ENCODE results near the gene APBA2.

APBA2 gene

DNA sequence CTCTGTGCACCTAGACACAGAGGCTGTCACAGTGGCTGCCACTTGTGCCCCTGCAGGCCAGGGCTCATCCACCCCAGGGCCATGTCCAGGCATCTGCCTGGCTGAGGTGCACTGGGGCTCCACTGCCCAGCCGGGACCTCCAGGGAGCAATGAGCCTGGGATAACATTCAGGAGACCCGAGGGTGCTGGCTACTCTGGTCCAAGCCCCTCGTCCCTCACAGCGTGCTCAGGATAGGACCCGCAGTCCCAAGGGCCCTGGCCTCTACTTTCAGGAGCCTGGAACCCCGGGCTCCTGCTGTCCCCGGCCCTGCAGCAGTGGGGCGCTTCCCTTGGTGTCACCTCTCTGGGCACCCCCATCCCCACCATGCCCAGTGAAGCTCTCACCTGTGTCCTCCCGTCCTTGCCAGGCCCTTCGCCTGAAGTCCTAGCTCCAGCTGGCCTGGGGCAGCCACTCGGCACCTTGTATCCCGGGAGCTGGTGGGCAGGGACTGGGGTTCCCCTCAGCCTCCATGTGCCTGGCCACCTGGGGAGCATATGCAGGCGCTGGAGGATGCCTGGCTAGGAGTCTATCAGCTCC lies 226.0 kb downstream of the APBA2 start:
- DNase-seq = no peak

- DNase-seq = no peak
Measured at GRCh38 chr15:29113336-29114220, 227.8 kb downstream of the APBA2 start.

DNA sequence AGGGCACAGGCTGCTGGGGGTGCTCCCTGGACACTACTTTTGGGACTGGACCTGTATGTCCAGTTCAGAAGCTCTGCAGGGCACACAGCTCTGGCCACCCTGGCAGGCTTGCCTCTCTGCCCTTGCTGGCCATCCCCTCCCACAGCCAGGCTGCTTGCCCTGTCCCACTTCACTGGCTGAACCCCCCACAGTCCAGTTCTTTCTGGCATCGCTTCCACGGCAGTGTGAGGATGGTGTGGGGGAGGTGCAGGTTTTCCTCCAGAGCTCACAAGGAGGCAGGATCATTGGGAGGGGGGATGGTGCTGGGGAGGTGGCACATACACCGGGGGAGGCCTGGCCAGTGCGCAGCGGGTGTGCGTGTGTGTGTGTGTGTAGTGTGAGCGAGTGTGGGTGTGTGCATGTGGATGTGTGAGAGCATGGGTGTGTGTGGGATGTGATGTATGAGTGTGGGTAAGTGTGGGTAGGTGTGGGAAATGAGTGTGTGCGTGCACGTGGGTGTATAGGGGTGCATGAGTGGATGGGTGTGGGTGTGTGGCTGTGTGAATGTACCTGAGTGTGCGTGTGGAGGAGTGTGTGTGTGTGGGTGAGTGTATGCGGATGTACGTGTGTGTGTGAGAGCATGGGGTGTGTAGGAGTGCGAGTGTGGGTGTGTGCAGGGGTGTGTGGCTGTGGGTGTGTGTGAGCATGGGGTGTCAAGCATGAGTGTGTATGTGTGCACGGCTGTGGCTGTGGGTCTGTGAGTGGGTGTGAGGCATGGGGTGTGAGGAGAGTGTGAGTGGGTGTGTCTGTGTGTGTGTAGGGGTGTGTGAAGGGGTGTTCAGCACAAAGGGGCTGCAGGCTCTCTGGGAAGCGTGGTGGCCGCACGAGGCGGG lies 228.7 kb downstream of the APBA2 start:
- no peak for DNase-seq

GRCh38 chr15:29115093-29115991 lies 229.6 kb downstream of the APBA2 start:
- DNase-seq = peak; percentile 30

GRCh38 chr15:29116970-29117700 lies 231.4 kb downstream of the APBA2 start:
- no peak for DNase-seq

GRCh38 chr15:29117778-29118177 lies 232.0 kb downstream of the APBA2 start:
- no peak for DNase-seq

DNA sequence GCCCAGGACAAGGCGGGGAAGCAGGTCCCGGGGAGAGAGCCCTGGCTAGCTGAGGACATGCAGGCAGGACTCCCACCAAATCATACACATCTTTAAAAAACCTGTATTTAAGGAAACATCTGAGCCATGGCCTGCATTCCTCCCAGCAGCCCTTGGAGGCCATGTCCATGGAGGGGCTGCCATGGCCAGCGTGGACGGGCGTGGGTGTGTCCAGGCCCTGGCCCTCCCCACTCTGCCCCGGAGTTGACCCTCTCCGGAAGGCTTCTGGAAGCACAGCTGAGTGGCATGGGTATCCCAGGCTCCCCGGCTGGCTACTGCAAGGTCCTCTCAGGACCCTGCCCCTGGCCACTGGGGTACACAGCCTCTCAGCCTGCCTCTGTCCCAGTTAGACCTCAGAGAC lies 234.1 kb downstream of the APBA2 start:
- no peak for DNase-seq

DNA sequence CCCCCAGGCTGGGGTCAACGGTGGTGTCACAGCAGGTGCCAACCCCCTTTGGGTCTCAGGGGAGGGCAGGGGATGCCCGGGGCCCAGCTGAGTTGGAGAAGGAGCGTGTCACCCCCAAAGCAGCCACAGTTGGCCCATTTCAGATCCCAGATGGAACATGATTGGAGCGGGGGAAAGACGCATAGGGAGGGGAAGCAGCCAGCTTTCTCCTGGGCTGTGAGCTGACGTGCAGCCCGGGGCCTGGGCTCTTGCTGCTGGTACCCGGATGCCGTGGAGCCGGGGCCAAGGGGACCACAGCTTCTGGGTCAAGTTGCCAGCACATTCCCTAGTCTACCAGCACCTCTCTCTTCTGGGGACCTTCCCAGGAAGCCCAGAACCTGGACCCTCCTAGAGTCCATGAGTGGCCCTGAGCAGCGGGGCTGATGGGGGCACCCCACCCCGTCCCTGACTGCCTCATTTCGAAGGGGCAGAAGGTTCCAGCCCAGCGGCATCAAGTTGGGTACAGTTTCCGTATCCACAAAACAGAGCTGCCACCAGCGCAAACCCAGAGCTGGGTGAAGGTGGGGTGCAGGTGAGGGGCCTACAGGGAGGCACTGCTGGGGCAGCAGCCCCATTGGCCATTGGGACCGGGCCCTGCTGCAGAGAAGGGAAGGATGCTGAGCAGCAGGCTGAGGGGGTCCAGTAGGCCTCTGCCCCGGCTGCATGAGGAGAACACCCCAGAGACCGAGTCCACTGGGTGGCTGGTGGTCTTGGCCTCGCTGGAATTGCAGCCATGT lies 235.0 kb downstream of the APBA2 start:
- no peak for DNase-seq

- no peak for DNase-seq
Measured at GRCh38 chr15:29121369-29121656, 235.5 kb downstream of the APBA2 start.

GRCh38 chr15:29121907-29122306 lies 236.1 kb downstream of the APBA2 start:
- DNase-seq = no peak

GRCh38 chr15:29122506-29122905 lies 236.7 kb downstream of the APBA2 start:
- DNase-seq = no peak

GRCh38 chr15:29123171-29123570 lies 237.4 kb downstream of the APBA2 start:
- DNase-seq = no peak

GRCh38 chr15:29123991-29124390 lies 238.2 kb downstream of the APBA2 start:
- no peak for DNase-seq

GRCh38 chr15:29124581-29125381 lies 239.0 kb downstream of the APBA2 start:
- DNase-seq = no peak

- DNase-seq = no peak
Measured at GRCh38 chr15:29125382-29126207, 239.8 kb downstream of the APBA2 start.

DNA sequence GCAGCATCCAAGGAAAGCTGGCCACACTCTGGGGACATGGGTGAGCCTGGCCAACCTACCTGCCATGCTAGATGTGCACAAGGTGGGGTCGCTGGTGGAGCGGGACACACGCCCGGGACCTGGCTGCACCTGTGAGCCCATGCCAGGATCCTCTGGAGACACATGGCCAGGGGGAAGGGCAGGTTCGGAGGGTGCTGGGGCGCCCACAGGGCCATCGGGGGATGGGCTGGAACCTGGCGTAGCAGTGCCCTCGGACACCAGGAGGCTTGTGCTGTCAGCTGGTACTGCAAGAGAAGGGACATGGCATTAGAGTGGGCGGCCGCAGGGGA lies 240.4 kb downstream of the APBA2 start:
- no peak for DNase-seq

DNA sequence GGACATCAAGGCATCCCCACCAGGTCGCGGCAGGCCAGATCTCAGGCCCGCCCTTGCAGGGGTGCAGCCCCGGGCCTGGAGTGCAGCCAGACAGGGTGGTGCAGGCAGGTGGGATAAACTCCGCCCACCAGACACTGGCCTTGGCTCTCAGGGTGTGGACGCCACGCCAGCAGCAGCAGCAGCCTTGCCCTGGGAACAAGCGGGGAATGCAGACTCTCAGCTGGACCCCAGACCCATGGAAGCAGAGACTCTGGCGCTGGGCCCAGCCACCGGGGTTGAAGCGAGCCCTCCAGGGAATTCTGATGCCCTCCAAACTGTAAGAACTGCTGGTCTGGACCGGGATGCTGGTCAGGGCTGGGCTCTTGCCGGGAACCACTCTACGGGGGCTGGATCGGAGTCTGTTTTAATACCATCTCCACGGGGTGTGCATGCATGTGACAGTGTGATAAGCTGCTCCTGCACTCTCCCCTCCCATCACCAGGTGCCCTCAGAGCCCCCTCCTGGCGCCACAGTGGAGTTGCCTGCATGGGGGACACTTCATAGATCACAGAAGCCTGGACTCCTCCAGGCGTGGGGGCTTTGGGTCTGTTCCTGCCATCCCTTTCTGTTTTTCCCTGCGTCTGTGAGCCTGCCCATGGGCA lies 241.2 kb downstream of the APBA2 start:
- no peak for DNase-seq

- DNase-seq = no peak
Measured at GRCh38 chr15:29127506-29128430, 242.0 kb downstream of the APBA2 start.

All from activated CD8-positive, alpha-beta memory T cell treated with anti-CD3 and anti-CD28 coated beads, Interleukin-2, amount 50 U/mL, for 4 hours (primary cell).